ENCODE measurements around the gene LRCH1. TPM values are rescaled to one million over a fixed set of nuclear protein-coding genes. Genes with fewer than 3 reads are reported as not detected.

LRCH1 gene
- total RNA-seq, 4 donors from 2014 or later, result 34.3 to 43.9 (median 40.3) TPM

GRCh38 chr13:46529216-46529919, 23.6 kb upstream of the LRCH1 start:
- WGBS, 2 donors, result 58 to 74% methylated on average over 4 of the region's 4 CpGs
- H3K4me3 ChIP-seq (ENCODE audit: low read depth, poor library complexity, severe bottlenecking), result no peak overlapping the region
- intact Hi-C loops (cut with DNase I; ENCODE audit: low total_unique reads), result no loop called here
- TF ChIP-seq POLR2A (IDR thresholded peaks at IDR 0.05), result no peak
- no peak for TF ChIP-seq CTCF (IDR thresholded peaks at IDR 0.05)
- DNase-seq (ENCODE audit: low spot score in 2 of 2), result no peak

- intact Hi-C loops (cut with DNase I; ENCODE audit: low total_unique reads), result no loop called here
- WGBS, 2 donors, result 51 to 53% methylated on average over 4 of the region's 4 CpGs
- TF ChIP-seq CTCF (IDR thresholded peaks at IDR 0.05) (no peak), POLR2A (IDR thresholded peaks at IDR 0.05) (no peak)
- no peak overlapping the region for H3K4me3 ChIP-seq (ENCODE audit: low read depth, poor library complexity, severe bottlenecking)
- no peak for DNase-seq (ENCODE audit: low spot score in 2 of 2)
Measured at GRCh38 chr13:46530084-46530935, 22.7 kb upstream of the LRCH1 start.

GRCh38 chr13:46531953-46532352, 21.0 kb upstream of the LRCH1 start:
- TF ChIP-seq CTCF (IDR thresholded peaks at IDR 0.05) (no peak), POLR2A (IDR thresholded peaks at IDR 0.05) (no peak)
- intact Hi-C loops (cut with DNase I; ENCODE audit: low total_unique reads), result no loop called here
- no peak for DNase-seq (ENCODE audit: low spot score in 2 of 2)
- WGBS, 2 donors, result 83 to 91% methylated on average over 3 of the region's 3 CpGs
- no peak overlapping the region for H3K4me3 ChIP-seq (ENCODE audit: low read depth, poor library complexity, severe bottlenecking)

- 98 to 100% methylated on average over 4 of the region's 4 CpGs for WGBS, 2 donors
- no peak for TF ChIP-seq CTCF (IDR thresholded peaks at IDR 0.05)
- no peak for TF ChIP-seq POLR2A (IDR thresholded peaks at IDR 0.05)
- intact Hi-C loops (cut with DNase I; ENCODE audit: low total_unique reads), result no loop called here
- H3K4me3 ChIP-seq (ENCODE audit: low read depth, poor library complexity, severe bottlenecking), result no peak overlapping the region
- no peak for DNase-seq (ENCODE audit: low spot score in 2 of 2)
Measured at GRCh38 chr13:46535002-46535401, 18.0 kb upstream of the LRCH1 start.

DNA sequence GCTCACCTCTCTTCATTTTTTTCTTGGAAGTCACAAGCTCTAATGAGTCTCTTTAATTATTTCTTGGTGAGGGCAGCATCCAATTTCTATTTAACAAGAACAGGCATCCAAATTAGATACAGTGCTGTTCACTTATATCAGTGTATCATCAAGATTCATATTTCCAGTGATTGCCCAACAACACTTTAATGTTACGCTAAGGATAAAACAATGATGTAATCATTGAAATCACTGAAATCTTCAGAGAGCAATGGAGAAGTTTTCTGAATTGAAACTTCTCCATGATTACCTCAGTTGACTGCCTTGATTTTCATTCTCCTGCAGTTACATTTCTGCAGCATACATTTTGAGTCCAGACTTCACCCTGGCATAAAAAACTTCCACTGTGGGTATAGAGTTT, 17.1 kb upstream of the LRCH1 start:
- TF ChIP-seq CTCF (IDR thresholded peaks at IDR 0.05), result no peak
- TF ChIP-seq POLR2A (IDR thresholded peaks at IDR 0.05), result no peak
- 67 to 78% methylated on average over 1 of the region's 1 CpG for WGBS, 2 donors
- no peak overlapping the region for H3K4me3 ChIP-seq (ENCODE audit: low read depth, poor library complexity, severe bottlenecking)
- DNase-seq (ENCODE audit: low spot score in 2 of 2), result no peak
- intact Hi-C loops (cut with DNase I; ENCODE audit: low total_unique reads), result no loop called here

All from lower leg skin (tissue), 4 donors.